ENCODE data around the gene ZNF653.

GRCh38 chr19:11444059-11444458 is 61.6 kb downstream of the ZNF653 start:
- TF ChIP-seq CTCF (conservative IDR thresholded peaks at IDR 0.05; ENCODE audit: low read depth, low read length) (no peak), EZH2phosphoT487 (IDR thresholded peaks at IDR 0.05; ENCODE audit: borderline replicate concordance, low read length) (no peak)
